ENCODE measurements around the gene GRIA1. TPM values are rescaled to one million over a fixed set of nuclear protein-coding genes. Genes with fewer than 3 reads are reported as not detected.

The GRIA1 gene
- total RNA-seq (2021) (0.76 to 0.81 TPM (median 0.76 TPM) in 3 replicates), Bru-seq, nascent RNA (percentile 32 among the genes with signal in this experiment)
- long read RNA-seq, experiment 1, partial matches to known transcripts, result 1 of 4 reads
- long read RNA-seq, experiment 1, other reads (novel, unspliced or antisense), result 1 of 4 reads
- long read RNA-seq, experiment 2, partial matches to known transcripts, result 0 of 1 reads
- long read RNA-seq, experiment 2, other reads (novel, unspliced or antisense), result 1 of 1 reads
- long read RNA-seq, experiment 3, result 0 reads

- DNase-seq (ENCODE audit: low spot score), result peak; percentile 43
- Mint-ChIP-seq H3K36me3 (no peaks in the 10 kb centered on the region), H3K4me3 (peak within 1 kb of the TSS; percentile 78), H3K4me1 (peaks cover 24% of the 10 kb centered on the region), H3K9me3 (no peaks in the 10 kb centered on the region), H3K27me3 (ENCODE audit: low read depth) (peaks cover 27% of the 10 kb centered on the region), H3K27ac (no peak within 1 kb of the TSS)
- ATAC-seq, result peak; percentile 96
- ChIA-PET POLR2A (interaction anchor here (0.6 kb wide), 1 partner anchor 448 kb away, joined by 3 read pairs; no protein-coding TSS in a partner anchor), CTCF (interaction anchor here (0.6 to 1.9 kb wide), 10 partner anchors 8 to 958 kb away, joined by 3 to 14 read pairs (median 3); no protein-coding TSS in a partner anchor)
- no peak for TF ChIP-seq GABPB1 (CRISPR knock-in tag; IDR thresholded peaks at IDR 0.05)
- no peak for TF ChIP-seq CREB1 (CRISPR knock-in tag; IDR thresholded peaks at IDR 0.05)
- TF ChIP-seq, protein P1, sequence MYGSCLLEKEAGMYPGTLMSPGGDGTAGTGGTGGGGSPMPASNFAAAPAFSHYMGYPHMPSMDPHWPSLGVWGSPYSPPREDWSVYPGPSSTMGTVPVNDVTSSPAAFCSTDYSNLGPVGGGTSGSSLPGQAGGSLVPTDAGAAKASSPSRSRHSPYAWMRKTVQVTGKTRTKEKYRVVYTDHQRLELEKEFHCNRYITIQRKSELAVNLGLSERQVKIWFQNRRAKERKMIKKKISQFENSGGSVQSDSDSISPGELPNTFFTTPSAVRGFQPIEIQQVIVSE (CRISPR knock-in tag; IDR thresholded peaks at IDR 0.05; ENCODE audit: borderline replicate concordance), result no peak
- no peak for TF ChIP-seq E2F5 (CRISPR knock-in tag; IDR thresholded peaks at IDR 0.05)
- TF ChIP-seq STAT6 (CRISPR knock-in tag; conservative IDR thresholded peaks at IDR 0.05; ENCODE audit: low read depth), result no peak
- TF ChIP-seq, protein P2, sequence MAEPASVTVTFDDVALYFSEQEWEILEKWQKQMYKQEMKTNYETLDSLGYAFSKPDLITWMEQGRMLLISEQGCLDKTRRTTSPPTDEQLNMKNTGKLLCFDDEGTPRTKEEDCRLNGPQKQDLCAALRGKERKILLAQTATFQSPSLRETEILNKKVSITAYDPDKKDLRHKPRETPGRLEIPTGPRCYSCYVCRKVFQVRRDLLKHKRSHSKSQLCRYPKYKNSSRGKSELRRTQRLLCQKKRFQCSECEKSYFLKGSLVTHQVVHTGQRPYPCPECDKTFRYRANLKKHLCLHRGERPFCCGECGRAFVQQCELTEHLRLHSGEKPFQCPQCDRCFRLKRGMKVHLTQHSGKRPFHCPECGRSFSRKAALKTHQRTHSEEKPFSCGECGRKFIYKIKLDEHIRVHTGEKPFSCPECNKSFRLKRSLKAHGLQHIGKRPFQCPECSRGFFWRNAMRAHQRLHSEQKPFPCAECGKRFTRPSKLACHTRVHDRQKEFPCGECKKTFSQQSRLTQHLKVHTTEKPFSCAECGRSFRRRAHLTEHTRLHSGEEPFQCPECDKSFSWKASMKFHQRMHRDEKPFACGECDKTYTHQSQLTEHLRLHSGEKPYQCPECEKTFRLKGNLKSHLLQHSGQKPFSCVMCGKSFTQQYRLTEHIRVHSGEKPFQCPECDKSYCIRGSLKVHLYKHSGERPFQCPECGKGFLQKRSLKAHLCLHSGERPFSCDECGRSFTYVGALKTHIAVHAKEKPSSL (CRISPR knock-in tag; conservative IDR thresholded peaks at IDR 0.05), result no peak
- TF ChIP-seq, protein P3, sequence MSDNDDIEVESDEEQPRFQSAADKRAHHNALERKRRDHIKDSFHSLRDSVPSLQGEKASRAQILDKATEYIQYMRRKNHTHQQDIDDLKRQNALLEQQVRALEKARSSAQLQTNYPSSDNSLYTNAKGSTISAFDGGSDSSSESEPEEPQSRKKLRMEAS (CRISPR knock-in tag; IDR thresholded peaks at IDR 0.05), result peak; percentile 48; the same call in 1 of the 2 replicates
- TF ChIP-seq, protein P4, sequence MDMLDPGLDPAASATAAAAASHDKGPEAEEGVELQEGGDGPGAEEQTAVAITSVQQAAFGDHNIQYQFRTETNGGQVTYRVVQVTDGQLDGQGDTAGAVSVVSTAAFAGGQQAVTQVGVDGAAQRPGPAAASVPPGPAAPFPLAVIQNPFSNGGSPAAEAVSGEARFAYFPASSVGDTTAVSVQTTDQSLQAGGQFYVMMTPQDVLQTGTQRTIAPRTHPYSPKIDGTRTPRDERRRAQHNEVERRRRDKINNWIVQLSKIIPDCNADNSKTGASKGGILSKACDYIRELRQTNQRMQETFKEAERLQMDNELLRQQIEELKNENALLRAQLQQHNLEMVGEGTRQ (CRISPR knock-in tag; IDR thresholded peaks at IDR 0.05), result peak; percentile 18; the same call in 1 of the 2 replicates
- TF ChIP-seq RELA (CRISPR knock-in tag; IDR thresholded peaks at IDR 0.05; ENCODE audit: borderline replicate concordance), result no peak
- no peak for TF ChIP-seq NR2C2 (CRISPR knock-in tag; IDR thresholded peaks at IDR 0.05)
- TF ChIP-seq TEAD1 (CRISPR knock-in tag; IDR thresholded peaks at IDR 0.05), result no peak
- TF ChIP-seq EMX1 (CRISPR knock-in tag; IDR thresholded peaks at IDR 0.05), result no peak
- no peak for TF ChIP-seq GTF2I (CRISPR knock-in tag; conservative IDR thresholded peaks at IDR 0.05)
- no peak for TF ChIP-seq SMAD4 (CRISPR knock-in tag; IDR thresholded peaks at IDR 0.05)
- TF ChIP-seq FOXK1 (CRISPR knock-in tag; IDR thresholded peaks at IDR 0.05), result 0 out of 2 replicates have a peak, but pooled peaks have one; percentile 39
- TF ChIP-seq ATF1 (CRISPR knock-in tag; IDR thresholded peaks at IDR 0.05), result no peak
- TF ChIP-seq, protein P5, sequence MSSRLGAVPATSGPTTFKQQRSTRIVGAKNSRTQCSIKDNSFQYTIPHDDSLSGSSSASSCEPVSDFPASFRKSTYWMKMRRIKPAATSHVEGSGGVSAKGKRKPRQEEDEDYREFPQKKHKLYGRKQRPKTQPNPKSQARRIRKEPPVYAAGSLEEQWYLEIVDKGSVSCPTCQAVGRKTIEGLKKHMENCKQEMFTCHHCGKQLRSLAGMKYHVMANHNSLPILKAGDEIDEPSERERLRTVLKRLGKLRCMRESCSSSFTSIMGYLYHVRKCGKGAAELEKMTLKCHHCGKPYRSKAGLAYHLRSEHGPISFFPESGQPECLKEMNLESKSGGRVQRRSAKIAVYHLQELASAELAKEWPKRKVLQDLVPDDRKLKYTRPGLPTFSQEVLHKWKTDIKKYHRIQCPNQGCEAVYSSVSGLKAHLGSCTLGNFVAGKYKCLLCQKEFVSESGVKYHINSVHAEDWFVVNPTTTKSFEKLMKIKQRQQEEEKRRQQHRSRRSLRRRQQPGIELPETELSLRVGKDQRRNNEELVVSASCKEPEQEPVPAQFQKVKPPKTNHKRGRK (CRISPR knock-in tag; IDR thresholded peaks at IDR 0.05; ENCODE audit: borderline replicate concordance), result 0 out of 2 replicates have a peak, but pooled peaks have one; percentile 58
- TF ChIP-seq ZNF671 (CRISPR knock-in tag; IDR thresholded peaks at IDR 0.05), result no peak
- TF ChIP-seq MYBL2 (CRISPR knock-in tag; IDR thresholded peaks at IDR 0.05), result no peak
These were observed at the start of gene GRIA1 for GRCh38 chr5:153490118-153491037. GRIA1 (plus strand) TSS chr5:153490670.

All from WTC11 (cell line).